ENCODE results near the gene STS.

GRCh38 chrX:7147413-7147977, at the start of gene STS:
- TF ChIP-seq CTCF (IDR thresholded peaks at IDR 0.05) (no peak), POLR2A (IDR thresholded peaks at IDR 0.05) (no peak)
